Ammon's horn (tissue), 1 donor: ENCODE results near the gene ARL8A.
"Not testable (repeated sequence)": the region's sequence is repeated elsewhere in the genome, so short reads cannot be mapped to it uniquely, and the experiment has no call there.

Experiments used
- DNase-seq: peaks from one replicate; pipeline ENCODE4 v3.0.0-alpha.2; 2016; ENCODE audit warnings: low spot score

ARL8A gene

GRCh38 chr1:202112859-202113689 is 31.5 kb downstream of the ARL8A start:
- DNase-seq = no peak

GRCh38 chr1:202111589-202111988 is 32.9 kb downstream of the ARL8A start:
- DNase-seq = not testable (repeated sequence)

- no peak for DNase-seq
Measured at GRCh38 chr1:202110977-202111376, 33.6 kb downstream of the ARL8A start.

GRCh38 chr1:202107801-202108731 is 36.5 kb downstream of the ARL8A start:
- DNase-seq = no peak

GRCh38 chr1:202107321-202107761 is 37.2 kb downstream of the ARL8A start:
- no peak for DNase-seq

- DNase-seq = no peak
Measured at GRCh38 chr1:202106340-202107254, 37.9 kb downstream of the ARL8A start.

GRCh38 chr1:202105571-202106339 is 38.8 kb downstream of the ARL8A start:
- DNase-seq = no peak

GRCh38 chr1:202104073-202104472 is 40.5 kb downstream of the ARL8A start:
- no peak for DNase-seq

GRCh38 chr1:202101184-202101583 is 43.4 kb downstream of the ARL8A start:
- DNase-seq = peak; percentile 31

- DNase-seq = no peak
Measured at GRCh38 chr1:202093858-202094257, 50.7 kb downstream of the ARL8A start.

- no peak for DNase-seq
Measured at GRCh38 chr1:202090994-202091393, 53.5 kb downstream of the ARL8A start.

- DNase-seq = peak; percentile 38
Measured at GRCh38 chr1:202088206-202088605, 56.3 kb downstream of the ARL8A start.

GRCh38 chr1:202086579-202087350 is 57.8 kb downstream of the ARL8A start:
- DNase-seq = no peak

- DNase-seq = peak; percentile 83
Measured at GRCh38 chr1:202085682-202086373, 58.7 kb downstream of the ARL8A start.

GRCh38 chr1:202084791-202085681 is 59.5 kb downstream of the ARL8A start:
- DNase-seq = peak; percentile 94
